Measurements from ENCODE around the gene ANKRD6. TPM values are rescaled to one million over a fixed set of nuclear protein-coding genes. Genes with fewer than 3 reads are reported as not detected.

ANKRD6 gene
- total RNA-seq, 2 experiments from 2014 or later: 2.4 to 7.0 TPM

DNA sequence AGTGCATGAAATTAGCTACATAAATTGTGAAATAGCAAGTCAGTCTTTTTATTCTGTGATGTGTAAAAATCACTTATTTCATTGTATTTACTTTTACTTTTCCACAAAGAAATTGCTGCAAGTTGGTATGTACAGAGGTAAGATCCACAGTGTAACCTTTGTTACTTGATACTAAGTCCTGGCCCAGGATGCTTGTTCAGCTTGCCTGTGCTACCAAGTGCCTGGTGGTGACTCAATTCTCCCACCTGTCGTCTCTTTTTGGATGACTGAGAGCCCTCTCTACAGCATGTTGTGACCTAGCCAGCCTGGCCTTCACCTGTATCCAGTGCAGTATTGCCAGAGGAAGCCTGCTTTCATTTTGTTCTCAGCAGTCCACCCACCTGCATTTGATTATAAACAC, 54.9 kb downstream of the ANKRD6 start:
- H3K4me2 ChIP-seq (ENCODE audit: low read length): no peak overlapping the region
- no peak overlapping the region for H3K27ac ChIP-seq (ENCODE audit: low read depth, low read length, poor library complexity, severe bottlenecking)
- no peak overlapping the region for H2AFZ ChIP-seq (ENCODE audit: low read length)
- POLR2A ChIA-PET: interaction anchor here (0.6 to 1.0 kb wide), 2 partner anchors 21 to 702 kb away, joined by 4 read pairs; no protein-coding TSS in a partner anchor
- TF ChIP-seq EZH2phosphoT487 (IDR thresholded peaks at IDR 0.05; ENCODE audit: borderline replicate concordance, low read depth, low read length): no peak
- TF ChIP-seq, protein P1, sequence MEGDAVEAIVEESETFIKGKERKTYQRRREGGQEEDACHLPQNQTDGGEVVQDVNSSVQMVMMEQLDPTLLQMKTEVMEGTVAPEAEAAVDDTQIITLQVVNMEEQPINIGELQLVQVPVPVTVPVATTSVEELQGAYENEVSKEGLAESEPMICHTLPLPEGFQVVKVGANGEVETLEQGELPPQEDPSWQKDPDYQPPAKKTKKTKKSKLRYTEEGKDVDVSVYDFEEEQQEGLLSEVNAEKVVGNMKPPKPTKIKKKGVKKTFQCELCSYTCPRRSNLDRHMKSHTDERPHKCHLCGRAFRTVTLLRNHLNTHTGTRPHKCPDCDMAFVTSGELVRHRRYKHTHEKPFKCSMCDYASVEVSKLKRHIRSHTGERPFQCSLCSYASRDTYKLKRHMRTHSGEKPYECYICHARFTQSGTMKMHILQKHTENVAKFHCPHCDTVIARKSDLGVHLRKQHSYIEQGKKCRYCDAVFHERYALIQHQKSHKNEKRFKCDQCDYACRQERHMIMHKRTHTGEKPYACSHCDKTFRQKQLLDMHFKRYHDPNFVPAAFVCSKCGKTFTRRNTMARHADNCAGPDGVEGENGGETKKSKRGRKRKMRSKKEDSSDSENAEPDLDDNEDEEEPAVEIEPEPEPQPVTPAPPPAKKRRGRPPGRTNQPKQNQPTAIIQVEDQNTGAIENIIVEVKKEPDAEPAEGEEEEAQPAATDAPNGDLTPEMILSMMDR (conservative IDR thresholded peaks at IDR 0.05; ENCODE audit: low read length): no peak
- H3K9me3 ChIP-seq (ENCODE audit: low read length): no peaks in the 10 kb centered on the region
- BruUV-seq (replicated peaks): no TSS peak
- no peaks in the 10 kb centered on the region for H3K4me1 ChIP-seq (ENCODE audit: insufficient read depth, low read length, poor library complexity, severe bottlenecking)
- H3K36me3 ChIP-seq (ENCODE audit: insufficient read depth, low read length): no peaks in the 10 kb centered on the region
- CTCF ChIA-PET (ENCODE audit: unreplicated experiment): no interaction called here
- no peaks in the 10 kb centered on the region for H3K79me2 ChIP-seq (ENCODE audit: insufficient read depth, low read depth, low read length)
- no peaks in the 10 kb centered on the region for H4K20me1 ChIP-seq (ENCODE audit: insufficient read depth, low read length)
- no peak for DNase-seq (ENCODE audit: low spot score)
- H3K9me2 ChIP-seq (ENCODE audit: insufficient read depth, low read length): no peaks in the 10 kb centered on the region
- intact Hi-C loops (cut with micrococcal nuclease; ENCODE audit: unreplicated experiment): no loop called here
- H3K4me3 ChIP-seq (ENCODE audit: low read depth, low read length, poor library complexity, severe bottlenecking): no peak overlapping the region

DNA sequence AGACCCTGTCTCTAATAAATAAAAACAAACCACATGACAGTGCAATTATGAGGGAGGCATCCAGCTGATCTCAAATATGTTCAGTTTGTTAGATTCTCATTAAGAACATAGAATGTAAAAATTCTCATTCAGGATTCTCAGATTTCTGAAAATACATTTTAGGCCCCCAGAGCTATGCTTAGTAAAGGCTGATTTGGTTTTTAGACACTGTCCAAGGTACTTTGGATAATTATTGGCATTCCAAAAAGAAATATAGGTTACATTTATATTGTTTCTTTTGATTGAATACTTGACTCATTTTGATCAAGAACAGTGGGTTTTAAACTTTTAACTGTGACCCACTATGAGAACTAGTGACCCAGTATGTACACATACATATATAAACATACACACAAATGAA, 55.5 kb downstream of the ANKRD6 start:
- no peaks in the 10 kb centered on the region for H3K79me2 ChIP-seq (ENCODE audit: insufficient read depth, low read depth, low read length)
- ChIA-PET POLR2A (interaction anchor here (0.6 kb wide), 1 partner anchor 703 kb away, joined by 4 read pairs; no protein-coding TSS in a partner anchor), CTCF (ENCODE audit: unreplicated experiment) (no interaction called here)
- intact Hi-C loops (cut with micrococcal nuclease; ENCODE audit: unreplicated experiment): no loop called here
- no peaks in the 10 kb centered on the region for H3K4me1 ChIP-seq (ENCODE audit: insufficient read depth, low read length, poor library complexity, severe bottlenecking)
- no peak overlapping the region for H2AFZ ChIP-seq (ENCODE audit: low read length)
- no peak for DNase-seq (ENCODE audit: low spot score)
- BruUV-seq (replicated peaks): no TSS peak
- H3K9me2 ChIP-seq (ENCODE audit: insufficient read depth, low read length): no peaks in the 10 kb centered on the region
- no peak overlapping the region for H3K4me3 ChIP-seq (ENCODE audit: low read depth, low read length, poor library complexity, severe bottlenecking)
- no peaks in the 10 kb centered on the region for H3K36me3 ChIP-seq (ENCODE audit: insufficient read depth, low read length)
- TF ChIP-seq, protein P1 (conservative IDR thresholded peaks at IDR 0.05; ENCODE audit: low read length): no peak
- no peak for TF ChIP-seq EZH2phosphoT487 (IDR thresholded peaks at IDR 0.05; ENCODE audit: borderline replicate concordance, low read depth, low read length)
- H4K20me1 ChIP-seq (ENCODE audit: insufficient read depth, low read length): no peaks in the 10 kb centered on the region
- no peak overlapping the region for H3K4me2 ChIP-seq (ENCODE audit: low read length)
- H3K27ac ChIP-seq (ENCODE audit: low read depth, low read length, poor library complexity, severe bottlenecking): no peak overlapping the region
- H3K9me3 ChIP-seq (ENCODE audit: low read length): no peaks in the 10 kb centered on the region

DNA sequence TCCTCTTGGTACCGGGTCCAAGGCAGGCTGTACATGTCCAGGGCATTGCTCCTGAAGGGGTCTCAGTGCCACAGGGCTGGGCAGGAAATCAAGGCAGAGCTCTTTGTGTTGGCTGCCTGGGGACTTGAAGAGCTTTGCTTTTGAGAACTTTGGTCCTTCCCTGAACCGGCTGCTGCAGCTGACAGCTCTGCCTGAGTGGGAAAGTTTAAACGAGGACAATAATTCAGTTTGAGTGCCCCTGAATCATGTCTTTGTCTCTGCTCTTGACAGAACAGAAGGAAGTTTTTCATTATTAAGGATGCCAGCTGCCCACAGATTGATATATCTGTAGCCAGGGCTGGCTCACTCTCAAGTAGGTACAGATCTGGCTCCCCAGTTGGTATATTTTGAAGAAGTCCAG, 56.1 kb downstream of the ANKRD6 start:
- H3K79me2 ChIP-seq (ENCODE audit: insufficient read depth, low read depth, low read length): no peaks in the 10 kb centered on the region
- H3K4me2 ChIP-seq (ENCODE audit: low read length): no peak overlapping the region
- no peaks in the 10 kb centered on the region for H3K4me1 ChIP-seq (ENCODE audit: insufficient read depth, low read length, poor library complexity, severe bottlenecking)
- no peak for DNase-seq (ENCODE audit: low spot score)
- CTCF ChIA-PET (ENCODE audit: unreplicated experiment): interaction anchor here (0.6 kb wide), 1 partner anchor 49 kb away, joined by 3 read pairs; no protein-coding TSS in a partner anchor
- H3K9me3 ChIP-seq (ENCODE audit: low read length): no peaks in the 10 kb centered on the region
- H3K36me3 ChIP-seq (ENCODE audit: insufficient read depth, low read length): no peaks in the 10 kb centered on the region
- POLR2A ChIA-PET: no interaction called here
- no peak overlapping the region for H2AFZ ChIP-seq (ENCODE audit: low read length)
- TF ChIP-seq, protein P1 (conservative IDR thresholded peaks at IDR 0.05; ENCODE audit: low read length): no peak
- TF ChIP-seq EZH2phosphoT487 (IDR thresholded peaks at IDR 0.05; ENCODE audit: borderline replicate concordance, low read depth, low read length): no peak
- H3K4me3 ChIP-seq (ENCODE audit: low read depth, low read length, poor library complexity, severe bottlenecking): no peak overlapping the region
- no peak overlapping the region for H3K27ac ChIP-seq (ENCODE audit: low read depth, low read length, poor library complexity, severe bottlenecking)
- BruUV-seq (replicated peaks): no TSS peak
- no peaks in the 10 kb centered on the region for H3K9me2 ChIP-seq (ENCODE audit: insufficient read depth, low read length)
- intact Hi-C loops (cut with micrococcal nuclease; ENCODE audit: unreplicated experiment): no loop called here
- no peaks in the 10 kb centered on the region for H4K20me1 ChIP-seq (ENCODE audit: insufficient read depth, low read length)
